Cerebellar nuclear complex (tissue), 1 donor: ENCODE results near the gene TFF2.

ENCODE experiments used
- DNase-seq, 2 experiments: peaks; one replicate each; lab custom pipeline; 2025; lab: John Stamatoyannopoulos, UW

TFF2 gene

DNA sequence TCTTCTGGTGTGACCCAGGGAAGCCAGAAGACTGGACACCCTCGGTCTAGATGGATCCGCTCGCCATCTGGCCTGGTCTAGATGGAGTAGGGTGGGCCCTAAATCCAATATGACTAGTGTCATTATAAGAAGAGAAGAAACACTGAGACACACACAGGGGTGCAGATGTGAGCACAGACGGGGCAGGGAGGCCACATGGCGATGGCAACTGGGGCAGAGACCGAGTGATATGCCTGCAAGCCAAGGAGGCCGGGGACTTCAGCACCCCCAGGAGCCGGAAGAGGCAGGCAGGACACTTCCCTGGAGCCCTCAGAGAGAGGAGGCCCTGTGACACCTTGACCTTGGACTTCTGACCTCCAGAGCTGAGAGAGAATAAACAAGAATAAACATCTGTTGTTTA is 30.0 kb downstream of the TFF2 start:
- DNase-seq, result no peak

DNA sequence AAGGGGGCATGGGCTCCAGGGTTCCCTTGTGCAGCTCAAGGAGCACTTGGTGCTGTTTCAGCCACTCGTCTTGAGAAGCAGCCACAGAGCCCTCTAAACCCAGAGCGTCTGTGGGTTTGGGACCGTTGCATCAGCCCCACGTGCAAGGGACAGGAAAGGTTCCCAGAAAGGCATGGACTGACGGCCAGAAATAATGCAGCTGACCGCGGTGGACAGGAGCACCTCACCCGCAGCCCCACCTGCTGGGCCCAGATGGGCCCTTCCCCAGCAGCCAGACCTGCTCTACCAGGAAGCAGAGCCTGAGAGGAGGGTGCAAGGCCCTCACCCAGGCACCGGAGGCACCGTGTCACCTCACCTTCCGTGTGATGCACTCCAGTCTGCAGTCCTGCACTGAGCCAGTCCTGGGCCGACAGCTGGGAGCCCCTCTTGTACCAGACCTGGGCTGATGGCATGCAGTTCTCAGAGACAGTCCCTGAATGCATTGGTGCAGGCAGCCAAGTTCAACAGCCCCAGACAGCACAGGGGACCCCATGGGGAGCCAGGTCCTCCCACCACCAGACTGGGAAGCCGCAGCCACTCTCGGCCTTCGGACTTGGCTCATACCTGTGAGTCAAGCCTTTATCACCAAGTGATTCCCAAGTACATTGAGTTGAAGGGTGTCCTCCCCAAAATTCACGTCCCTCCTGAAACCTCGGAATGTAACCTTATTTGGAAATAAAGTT is 30.8 kb downstream of the TFF2 start:
- no peak for DNase-seq

DNA sequence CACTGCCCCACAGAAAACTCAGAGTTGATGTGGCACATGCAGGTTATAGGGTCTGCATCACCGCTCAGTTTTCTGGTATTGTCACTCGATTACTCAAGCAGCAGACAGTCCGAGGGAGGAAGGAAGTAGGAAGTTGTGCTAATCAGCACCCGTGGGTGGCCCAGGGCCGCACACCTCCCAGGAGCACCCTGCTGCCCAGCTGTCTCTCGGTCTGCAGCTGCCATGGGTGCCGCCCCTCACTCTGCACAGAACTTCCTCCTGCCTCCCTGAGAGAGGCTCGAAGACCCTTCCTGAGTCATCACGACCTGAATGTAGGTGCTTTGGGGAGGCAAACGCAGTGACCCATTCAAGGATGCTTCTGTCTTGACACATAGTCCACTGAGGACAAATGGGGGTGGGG is 31.4 kb downstream of the TFF2 start:
- DNase-seq, result no peak

DNA sequence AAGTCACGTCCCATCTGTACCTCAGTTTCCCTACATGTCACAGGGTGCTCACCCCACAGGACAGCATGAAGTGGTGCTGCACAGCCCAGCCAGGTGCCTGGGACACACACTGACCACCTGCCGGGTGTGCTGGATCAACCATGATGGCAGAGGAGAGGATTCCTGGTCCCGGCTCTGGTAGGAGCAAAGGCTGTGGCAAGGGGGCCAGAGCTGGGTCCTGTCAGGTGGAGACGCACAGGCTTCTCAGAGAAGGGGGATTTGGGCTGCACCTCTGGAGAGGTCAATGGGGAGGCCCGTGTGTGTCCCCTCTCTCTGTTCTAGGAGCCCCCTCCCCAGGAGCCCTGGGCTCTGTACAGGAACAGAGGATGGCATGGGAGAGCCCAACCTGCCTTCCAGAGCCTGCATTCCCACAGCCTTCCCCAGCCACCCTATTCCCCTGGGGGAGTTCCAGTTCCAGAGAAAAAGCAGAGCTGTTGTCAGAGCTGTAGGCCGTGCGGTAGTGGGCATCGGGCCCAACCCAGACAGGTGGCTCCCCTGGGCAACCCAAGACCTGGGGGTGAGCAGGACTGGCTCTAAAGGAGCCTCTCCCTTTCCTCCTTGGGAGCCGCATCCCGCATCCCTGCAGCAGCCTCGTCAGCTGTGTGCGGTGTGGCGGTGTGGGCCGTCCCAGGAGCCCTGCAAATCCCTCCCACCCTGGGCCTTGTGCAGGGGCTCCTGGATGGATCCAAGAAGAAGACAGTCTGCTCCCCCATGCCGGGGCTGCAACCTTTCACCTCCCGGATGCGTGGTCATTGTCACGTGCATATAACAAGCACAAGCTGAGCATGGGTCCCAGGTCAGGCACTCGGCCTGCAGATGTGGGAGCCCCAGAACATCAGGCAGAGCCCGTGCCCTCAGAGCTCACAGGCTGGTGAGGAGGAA is 32.7 kb downstream of the TFF2 start:
- no peak for DNase-seq

DNA sequence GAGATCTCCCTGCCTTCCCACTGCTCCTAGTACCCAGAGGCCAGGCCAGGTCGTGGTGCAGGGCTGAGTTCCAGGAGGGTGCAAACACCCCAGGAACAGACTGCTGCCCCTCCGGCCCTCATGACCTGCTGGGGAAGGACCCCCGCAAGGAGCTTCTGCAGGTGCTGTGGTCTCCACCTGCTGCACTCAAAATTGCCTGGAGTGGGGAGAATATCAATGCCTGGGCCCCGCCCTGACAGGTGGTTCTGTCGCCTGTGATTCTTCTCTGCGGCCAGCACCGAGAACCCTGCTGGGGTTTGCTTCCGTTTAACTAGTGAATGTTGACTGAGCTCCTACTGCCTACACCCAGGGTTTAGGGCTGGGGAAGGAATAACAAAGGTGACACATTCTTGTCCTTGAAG is 33.5 kb downstream of the TFF2 start:
- DNase-seq, result no peak

DNA sequence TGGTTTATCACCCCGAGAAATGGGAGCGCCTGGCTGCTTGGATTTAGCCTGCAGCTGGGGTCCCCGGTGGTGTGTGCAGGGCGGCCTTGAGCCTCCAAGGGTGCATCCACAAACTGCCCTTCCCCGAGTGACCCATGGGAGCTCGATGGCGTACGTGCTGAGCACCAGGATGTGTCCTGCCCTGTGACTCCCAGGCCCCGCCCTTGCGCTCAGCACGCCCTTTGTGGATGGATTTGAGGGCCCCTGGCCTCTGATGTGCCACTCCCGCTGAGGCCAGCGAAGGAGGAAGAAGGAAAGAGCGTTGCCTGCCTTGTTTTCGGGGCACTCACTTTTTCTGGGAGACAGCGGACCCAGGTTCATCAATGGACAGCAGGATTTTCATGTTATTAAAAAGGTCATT is 33.9 kb downstream of the TFF2 start:
- no peak for DNase-seq

DNA sequence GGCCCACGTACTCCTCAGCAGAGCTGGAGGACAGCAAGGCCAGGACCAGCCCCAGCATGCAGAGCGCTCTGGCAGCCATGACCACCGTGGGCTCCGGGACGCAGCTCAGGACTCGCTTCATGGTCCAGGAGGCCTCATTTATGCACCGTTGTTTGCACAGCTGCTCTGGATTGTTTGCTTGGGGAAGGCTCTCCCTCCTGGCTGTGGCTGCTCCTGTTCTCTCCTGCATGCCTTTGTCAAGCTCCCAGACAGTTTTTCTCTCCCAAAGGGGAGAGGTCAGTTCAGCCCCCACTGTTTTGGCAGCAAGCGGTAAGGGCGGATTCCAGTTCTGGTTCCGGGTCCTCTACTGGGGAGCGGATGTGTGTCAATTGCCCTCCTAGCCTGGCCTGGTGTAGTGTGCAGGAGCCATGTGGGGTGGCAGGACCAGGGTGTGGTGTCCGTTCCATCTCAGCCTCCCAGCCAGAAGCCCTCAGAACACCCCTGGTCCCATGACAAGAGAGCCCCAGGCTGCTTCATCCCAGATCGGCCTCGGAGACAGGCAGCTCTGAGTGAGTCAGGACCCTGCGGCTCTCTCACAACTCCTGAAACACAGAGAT is 35.4 kb downstream of the TFF2 start, which contains the start of gene TFF3:
Gene TFF3 (minus strand): TSS at position 114 of the 596 bp plus-strand sequence. CDS start 35 bp downstream, at position 79.
- DNase-seq, result no peak

DNA sequence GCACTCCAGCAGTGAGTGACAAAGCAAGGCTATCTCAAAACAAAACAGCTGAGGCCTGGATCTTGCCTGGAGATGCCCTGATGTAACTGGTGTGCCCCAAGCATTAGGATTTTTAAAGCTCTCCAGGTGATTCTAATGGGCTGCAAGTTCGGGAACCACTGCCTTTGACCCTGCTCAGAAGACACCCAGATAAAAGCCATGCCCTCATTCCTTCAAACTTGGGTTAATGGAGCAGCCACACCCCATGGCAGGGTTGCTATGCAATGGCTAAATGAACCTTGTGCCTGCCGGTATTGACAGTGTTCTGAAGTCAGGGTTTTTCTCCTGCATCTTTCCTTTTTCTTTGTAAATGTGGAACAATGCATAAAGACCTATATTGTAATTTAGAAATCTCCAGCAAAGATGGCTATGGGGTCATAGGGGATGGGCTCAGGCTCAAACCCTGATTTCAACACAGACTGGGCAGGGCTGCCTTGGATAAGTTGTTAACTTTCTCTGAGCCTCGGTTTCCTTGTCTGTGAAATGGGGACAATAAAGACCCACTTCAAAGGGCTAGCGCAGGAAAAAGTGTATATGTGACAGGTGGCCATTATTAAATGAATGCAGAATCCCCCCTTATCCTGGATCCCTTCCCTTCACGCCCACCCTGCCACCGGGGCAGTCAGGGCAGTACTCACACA is 36.0 kb downstream of the TFF2 start:
- no peak for DNase-seq

DNA sequence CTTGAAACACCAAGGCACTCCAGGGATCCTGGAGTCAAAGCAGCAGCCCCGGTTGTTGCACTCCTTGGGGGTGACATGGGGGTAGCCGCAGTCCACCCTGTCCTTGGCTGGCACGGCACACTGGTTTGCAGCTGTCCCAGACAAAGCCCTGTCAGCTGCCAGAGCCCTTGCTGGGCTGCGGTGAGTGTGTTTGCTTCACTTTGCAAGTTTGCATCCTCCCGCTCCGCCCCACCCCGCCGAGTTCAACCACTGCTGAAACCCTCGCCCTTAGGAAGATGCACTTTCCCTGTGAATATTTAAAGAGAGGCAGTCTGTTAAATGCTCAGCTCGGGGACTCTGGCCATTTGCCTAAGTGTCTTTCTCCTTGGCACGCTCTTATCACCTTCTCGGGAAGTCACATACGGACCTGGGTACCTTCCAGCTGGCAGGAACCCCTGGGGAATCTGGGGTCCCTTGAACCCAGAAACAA is 37.3 kb downstream of the TFF2 start:
- DNase-seq, result no peak

DNA sequence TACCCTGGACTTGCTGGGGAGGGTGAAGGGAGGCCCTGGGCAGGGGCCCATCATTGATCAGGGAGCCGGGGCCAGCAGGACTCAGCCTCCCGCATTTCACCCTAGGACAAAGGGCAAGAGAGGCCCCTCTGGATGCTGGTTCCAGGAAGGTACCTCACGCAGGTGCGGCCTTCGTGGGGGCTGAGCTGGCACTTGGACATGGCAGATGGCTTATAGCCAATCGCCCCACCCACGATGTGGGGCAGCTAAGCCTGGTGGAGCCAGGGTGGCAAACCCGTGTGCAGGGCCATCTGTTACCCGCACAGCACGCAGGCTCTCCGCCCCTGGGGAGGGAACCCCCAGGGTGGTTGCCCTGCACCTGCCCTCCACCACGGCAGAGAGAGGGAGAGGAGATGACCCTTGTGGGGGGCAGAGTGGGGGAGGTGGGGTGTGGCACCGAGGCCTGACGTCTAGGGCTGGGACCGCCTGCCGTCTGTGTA is 38.1 kb downstream of the TFF2 start:
- DNase-seq, result no peak

DNA sequence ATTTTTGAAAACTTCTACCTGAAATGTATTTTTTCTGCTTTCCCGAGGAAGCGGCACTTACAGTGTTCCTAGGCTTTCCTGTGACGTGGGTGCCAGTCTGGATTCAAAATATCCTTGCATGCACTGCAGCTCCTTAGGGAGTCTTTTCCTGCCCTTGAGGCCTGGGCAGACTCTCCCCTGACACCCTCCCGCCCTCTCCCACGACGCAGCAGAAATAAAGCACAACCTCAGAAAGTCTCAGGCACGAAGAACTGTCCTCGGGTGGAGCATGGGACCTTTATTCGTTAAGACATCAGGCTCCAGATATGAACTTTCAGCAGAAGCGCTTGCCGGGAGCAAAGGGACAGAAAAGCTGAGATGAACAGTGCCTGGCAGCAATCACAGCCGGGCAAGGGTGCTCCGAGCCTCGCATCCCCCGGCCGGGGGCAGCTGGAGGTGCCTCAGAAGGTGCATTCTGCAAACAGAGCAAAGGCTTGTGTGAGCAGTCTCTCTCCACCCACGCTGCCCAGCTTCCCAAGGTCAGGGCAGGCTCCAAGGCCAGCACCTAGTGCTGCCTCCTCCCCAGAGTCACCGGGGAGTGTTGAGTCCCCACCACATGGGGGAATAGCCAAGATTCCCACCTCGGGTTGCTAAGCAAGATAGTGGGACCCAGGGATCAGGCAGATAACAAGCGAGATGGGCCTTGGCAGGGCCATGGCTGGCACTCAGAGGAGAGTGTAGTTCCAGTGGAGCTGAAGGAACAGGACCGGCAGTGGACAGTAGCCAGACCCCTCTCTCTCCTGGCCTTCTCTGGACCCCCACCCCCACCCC is 38.8 kb downstream of the TFF2 start:
- no peak for DNase-seq

DNA sequence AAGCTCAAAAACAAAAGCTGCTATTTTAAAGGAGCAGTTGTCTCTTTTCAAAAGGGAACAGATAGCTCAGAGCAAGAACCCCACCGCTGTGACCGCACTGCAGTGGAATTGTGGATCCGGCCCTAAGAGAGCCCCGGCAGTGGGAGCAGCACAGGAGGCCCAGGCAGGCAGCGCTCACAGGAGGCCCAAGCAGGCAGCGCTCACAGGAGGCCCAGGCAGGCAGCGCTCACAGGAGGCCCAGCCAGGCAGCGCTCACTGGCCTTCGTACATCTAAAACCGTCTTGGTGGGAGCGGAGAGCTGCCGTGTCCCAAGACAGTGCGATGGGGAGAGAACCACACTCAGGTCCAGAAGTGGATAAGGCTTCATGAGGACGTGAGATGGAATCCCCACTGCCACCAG is 39.6 kb downstream of the TFF2 start:
- no peak for DNase-seq

DNA sequence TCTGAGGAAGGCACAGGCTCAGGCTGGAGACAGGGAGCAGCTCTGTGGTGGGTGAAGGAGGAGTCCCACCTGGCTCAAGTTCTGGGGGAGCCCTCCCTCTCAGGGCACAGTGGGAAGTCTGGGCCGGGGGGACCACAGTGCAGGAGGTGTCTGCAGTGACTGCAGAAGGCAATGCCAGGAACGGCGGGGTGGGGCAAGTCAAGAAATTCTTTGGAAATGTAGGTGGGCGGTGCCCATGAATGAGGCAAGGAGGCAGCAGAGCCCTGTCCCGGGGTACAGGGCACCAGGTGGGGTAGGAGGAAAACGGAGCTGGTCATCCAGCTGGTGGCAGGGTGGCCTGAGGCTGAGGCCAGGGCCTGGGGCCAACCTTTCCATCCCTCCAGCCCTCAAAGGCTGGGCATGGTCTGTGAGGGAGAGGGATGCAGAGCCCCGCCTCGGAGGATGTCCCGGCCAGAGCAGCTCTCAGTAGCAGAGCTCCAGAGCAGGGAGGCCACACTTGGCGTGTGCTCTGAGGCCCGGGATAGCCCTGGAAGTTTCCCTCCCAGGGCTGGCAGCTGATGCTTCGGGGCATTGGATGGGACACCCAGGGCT is 40.3 kb downstream of the TFF2 start:
- no peak for DNase-seq

DNA sequence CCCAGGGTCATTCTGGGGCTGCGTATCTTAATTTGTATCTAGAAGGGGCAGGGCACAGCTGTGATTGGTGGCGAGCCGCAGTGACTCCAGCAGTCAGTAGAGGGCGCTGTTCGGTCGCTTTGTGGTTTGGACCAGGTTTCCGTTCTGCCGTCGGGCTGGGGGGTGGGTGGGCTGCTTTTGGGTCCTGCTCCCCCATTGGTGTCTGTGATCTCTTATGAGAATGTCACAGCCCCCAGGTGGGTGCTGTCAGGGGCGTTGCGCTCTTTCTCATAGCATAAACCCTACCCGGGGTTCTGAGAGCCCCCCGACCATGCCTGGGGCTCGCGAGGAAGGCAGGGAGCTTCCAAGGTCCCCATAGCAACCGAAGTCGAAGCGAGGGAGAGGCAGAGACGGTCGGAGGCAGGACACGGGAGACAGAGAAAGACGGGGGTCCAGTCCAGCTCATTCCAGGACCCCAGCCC is 41.0 kb downstream of the TFF2 start:
- DNase-seq, result no peak

DNA sequence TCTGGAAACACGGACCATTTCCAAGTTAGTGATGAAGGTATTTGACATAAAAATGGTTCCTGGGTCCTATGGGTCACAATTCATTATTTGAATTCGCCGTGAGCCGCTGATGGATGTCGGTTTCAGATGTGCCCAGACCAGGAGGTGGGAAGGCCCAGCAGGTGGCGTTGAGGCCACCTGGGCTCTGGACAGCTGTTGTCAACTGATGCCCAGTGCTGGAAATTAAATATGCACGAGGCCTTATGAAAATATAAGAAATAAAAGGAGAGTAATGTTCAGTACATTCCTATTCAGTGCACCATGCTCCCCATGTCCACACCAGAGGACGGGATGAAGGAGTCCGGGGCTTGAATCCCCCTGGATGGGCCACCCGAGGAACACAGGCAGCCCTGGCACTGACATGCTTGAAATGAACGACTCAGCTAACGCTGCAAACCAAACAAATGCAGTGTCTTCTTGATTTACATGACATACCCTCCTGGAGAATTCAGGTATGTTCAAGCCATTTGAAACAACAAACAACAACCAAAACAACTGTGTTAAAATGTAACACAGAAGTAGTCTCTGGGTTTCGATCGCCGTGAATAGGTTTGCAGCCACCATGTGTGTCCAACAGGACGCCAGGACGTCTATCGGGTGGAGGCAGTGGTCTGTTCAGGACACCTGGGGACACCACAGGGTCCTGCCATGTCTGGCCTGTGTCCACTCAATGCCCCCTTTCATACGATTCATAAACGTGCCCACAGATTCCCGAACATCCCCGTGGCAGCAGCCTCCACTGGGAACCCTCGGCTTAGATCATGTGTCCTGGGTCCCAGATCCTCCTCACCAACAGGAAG is 41.7 kb downstream of the TFF2 start:
- DNase-seq, result no peak

DNA sequence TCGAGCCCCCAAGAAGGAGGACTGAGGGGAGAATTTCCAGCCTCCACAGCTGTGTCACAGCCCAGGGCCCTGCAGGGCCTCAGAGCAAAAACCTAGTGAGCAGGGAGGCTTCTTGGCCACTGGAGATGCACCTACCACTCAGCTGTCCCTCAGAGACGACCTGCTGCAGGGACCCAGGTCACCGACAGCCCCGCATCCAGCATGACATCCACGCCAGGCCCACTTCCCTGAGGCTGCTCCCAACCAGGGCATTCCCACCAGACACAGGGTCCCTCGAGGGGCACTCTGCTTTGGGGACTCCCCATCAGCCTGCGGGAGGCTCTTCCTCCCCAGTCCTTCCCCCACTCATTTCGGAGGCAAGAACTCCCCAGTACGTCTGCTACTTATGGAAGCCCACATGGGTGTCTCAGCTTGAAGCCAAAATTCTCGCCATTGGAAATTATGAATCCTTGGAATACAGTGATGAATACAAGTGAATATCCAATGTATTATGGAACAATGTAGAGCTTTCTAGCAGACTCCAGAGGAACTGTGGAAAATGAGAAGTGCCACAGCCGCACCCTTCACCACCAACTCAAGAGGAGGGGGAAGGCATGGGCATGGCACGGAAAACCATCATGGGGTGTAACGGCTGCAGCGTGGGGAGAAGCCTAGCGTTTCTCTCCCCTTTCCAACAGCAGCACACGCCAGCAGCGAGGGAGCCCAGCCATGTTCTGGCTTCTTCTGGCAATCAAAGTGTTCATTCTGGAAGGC is 42.5 kb downstream of the TFF2 start:
- DNase-seq, result no peak

DNA sequence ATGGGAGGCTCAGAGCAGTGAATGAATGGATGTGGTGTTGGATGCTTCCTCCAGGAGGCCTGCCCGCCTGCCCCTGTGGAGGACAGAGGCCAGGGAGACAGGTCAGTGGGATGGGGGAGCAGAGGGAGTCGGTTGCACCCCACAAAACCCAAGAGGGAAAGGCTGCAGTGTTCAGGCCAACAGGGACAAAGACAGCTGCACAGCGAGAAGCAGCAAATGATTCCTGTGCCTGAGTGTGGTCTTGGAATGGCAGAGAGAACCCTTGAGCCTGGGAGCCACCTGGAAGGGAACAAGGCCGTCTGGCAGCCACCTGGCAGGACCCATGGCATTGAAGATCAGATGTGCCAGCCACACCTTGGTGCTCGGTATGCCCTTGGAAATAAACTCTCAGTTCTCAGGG is 43.7 kb downstream of the TFF2 start:
- no peak for DNase-seq

DNA sequence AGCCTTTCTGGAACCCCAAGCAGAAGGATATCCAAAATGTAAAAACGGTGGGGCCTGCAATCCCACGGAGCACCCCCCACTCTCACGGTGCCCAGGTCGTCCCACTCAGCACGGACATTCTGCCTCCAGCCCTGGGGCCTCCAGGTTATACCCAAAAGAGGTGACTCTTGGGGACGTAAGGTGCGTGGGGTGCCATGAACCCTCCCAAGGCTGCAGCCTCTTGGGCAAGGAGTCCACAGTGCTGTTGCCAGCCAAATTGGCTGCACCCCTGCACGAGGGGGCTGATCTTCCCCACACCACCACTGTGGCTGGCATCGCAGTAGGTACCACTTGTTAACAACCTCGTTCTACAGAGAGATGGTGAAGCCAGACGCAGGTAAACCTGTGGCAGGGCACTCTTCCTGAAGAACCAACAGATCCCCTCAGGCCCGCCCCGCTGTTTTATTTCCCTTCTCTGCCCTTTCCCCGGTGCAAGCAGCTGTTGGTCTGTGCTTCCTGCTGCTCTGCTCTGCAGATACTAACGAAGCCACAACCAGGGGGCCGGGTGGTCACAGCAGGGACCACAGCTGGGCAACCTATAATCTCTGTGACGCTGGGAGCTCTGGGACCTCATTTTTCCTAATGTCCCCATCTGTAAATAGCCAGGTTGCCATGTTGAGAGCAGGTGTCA is 44.3 kb downstream of the TFF2 start:
- no peak for DNase-seq
